SK-N-SH treated with all-trans-retinoic acid at 6 μM for 48 hours (cell line): ENCODE data around the gene SEC22A.

Source experiments
- ATAC-seq: fragments of 200-7000 bp; cut with Tn5 transposase; 3 replicates; pipeline ENCODE4 v1.9.1; 2020; ENCODE audit warnings: mild to moderate bottlenecking, moderate library complexity
- ARNTL ChIP-seq: fragments of 450-650 bp; formaldehyde crosslinking; IDR thresholded peaks from 2 replicates; pipeline ENCODE4 v1.5.0; 2020; ENCODE audit warnings: low read depth, mild to moderate bottlenecking, moderate library complexity, borderline replicate concordance
- BACH2 ChIP-seq: fragments of 250-450 bp; sonication (Bioruptor Pico); IDR thresholded peaks from 2 replicates; pipeline ENCODE4 v1.9.0; 2021; ENCODE audit warnings: mild to moderate bottlenecking, borderline replicate concordance
- CREB5 ChIP-seq: fragments of 250-450 bp; sonication (Bioruptor Pico); IDR thresholded peaks from 2 replicates; pipeline ENCODE4 v1.5.1; 2020; ENCODE audit warnings: low read depth, mild to moderate bottlenecking, moderate library complexity
- CSDC2 ChIP-seq: fragments of 250-450 bp; sonication (Bioruptor Pico); IDR thresholded peaks from 2 replicates; pipeline ENCODE4 v1.5.0; 2020; ENCODE audit warnings: mild to moderate bottlenecking, moderate library complexity
- CSRNP3 ChIP-seq: fragments of 250-450 bp; sonication (Bioruptor Pico); IDR thresholded peaks from 2 replicates; pipeline ENCODE4 v1.5.1; 2021; ENCODE audit warnings: mild to moderate bottlenecking, moderate library complexity
- ESRRG ChIP-seq: fragments of 250-450 bp; sonication (Bioruptor Pico); IDR thresholded peaks from 2 replicates; pipeline ENCODE4 v1.6.1; 2021; ENCODE audit warnings: mild to moderate bottlenecking
- GLIS3 ChIP-seq: fragments of 250-450 bp; sonication (Bioruptor Pico); IDR thresholded peaks from 2 replicates; pipeline ENCODE4 v1.5.0; 2020; ENCODE audit warnings: mild to moderate bottlenecking, moderate library complexity
- ISL1 ChIP-seq: fragments of 250-450 bp; sonication (Bioruptor Pico); IDR thresholded peaks from 2 replicates; pipeline ENCODE4 v2.1.2; 2022; ENCODE audit warnings: mild to moderate bottlenecking, moderate library complexity
- OSR1 ChIP-seq: fragments of 250-450 bp; sonication (Bioruptor Pico); IDR thresholded peaks from 2 replicates; pipeline ENCODE4 v1.8.0; 2022; ENCODE audit warnings: moderate library complexity, mild to moderate bottlenecking, inconsistent platforms
- PATZ1 ChIP-seq: fragments of 250-450 bp; sonication (Bioruptor Pico); IDR thresholded peaks from 2 replicates; pipeline ENCODE4 v1.8.0; 2020; ENCODE audit warnings: mild to moderate bottlenecking, moderate library complexity, borderline replicate concordance
- POU6F1 ChIP-seq: fragments of 250-450 bp; sonication (Bioruptor Pico); IDR thresholded peaks from 2 replicates; pipeline ENCODE4 v1.8.0; 2021; ENCODE audit warnings: low read depth, mild to moderate bottlenecking, moderate library complexity, borderline replicate concordance
- PPARA ChIP-seq: fragments of 250-450 bp; sonication (Bioruptor Pico); IDR thresholded peaks from 2 replicates; pipeline ENCODE4 v1.5.0; 2020; ENCODE audit warnings: mild to moderate bottlenecking, borderline replicate concordance
- RARB ChIP-seq: fragments of 250-450 bp; sonication (Bioruptor Pico); IDR thresholded peaks from 2 replicates; pipeline ENCODE4 v1.8.0; 2021; ENCODE audit warnings: mild to moderate bottlenecking, moderate library complexity
- SNAI2 ChIP-seq: fragments of 250-450 bp; sonication (Bioruptor Pico); IDR thresholded peaks from 2 replicates; pipeline ENCODE4 v1.5.0; 2020; ENCODE audit warnings: mild to moderate bottlenecking, moderate library complexity
- TCF4 ChIP-seq: fragments of 250-450 bp; sonication (Bioruptor Pico); IDR thresholded peaks from 2 replicates; pipeline ENCODE4 v1.8.0; 2021; ENCODE audit warnings: mild to moderate bottlenecking, moderate library complexity, borderline replicate concordance
- TOX ChIP-seq: fragments of 250-450 bp; sonication (Bioruptor Pico); IDR thresholded peaks from 2 replicates; pipeline ENCODE4 v1.8.0; 2021; ENCODE audit warnings: mild to moderate bottlenecking, moderate library complexity, borderline replicate concordance
- ZC3H10 ChIP-seq: fragments of 250-450 bp; sonication (Bioruptor Pico); IDR thresholded peaks from 2 replicates; pipeline ENCODE4 v1.5.1; 2021; ENCODE audit warnings: mild to moderate bottlenecking, moderate library complexity
- ZFP3 ChIP-seq: fragments of 250-450 bp; sonication (Bioruptor Pico); IDR thresholded peaks from 2 replicates; pipeline ENCODE4 v1.5.0; 2020; ENCODE audit warnings: mild to moderate bottlenecking, moderate library complexity
- ZFP30 ChIP-seq: fragments of 450-650 bp; formaldehyde crosslinking; IDR thresholded peaks from 2 replicates; pipeline ENCODE4 v1.5.0; 2022; ENCODE audit warnings: mild to moderate bottlenecking, moderate library complexity
- ZNF565 ChIP-seq: fragments of 450-650 bp; formaldehyde crosslinking; conservative IDR thresholded peaks from 2 replicates; pipeline ENCODE4 v1.5.0; 2020; ENCODE audit warnings: low read depth, mild to moderate bottlenecking, moderate library complexity
- ZNF70 ChIP-seq: fragments of 450-650 bp; formaldehyde crosslinking; IDR thresholded peaks from 2 replicates; pipeline ENCODE4 v1.5.0; 2020; ENCODE audit warnings: mild to moderate bottlenecking, moderate library complexity
- ZNF8 ChIP-seq: fragments of 450-650 bp; formaldehyde crosslinking; IDR thresholded peaks from 2 replicates; pipeline ENCODE4 v1.5.0; 2020; ENCODE audit warnings: mild to moderate bottlenecking, moderate library complexity

The SEC22A gene

GRCh38 chr3:123315271-123315595 lies 113.5 kb downstream of the SEC22A start:
- no peak for TF ChIP-seq ZFP3 (CRISPR knock-in tag)
- TF ChIP-seq TCF4 (CRISPR knock-in tag), result no peak
- no peak for TF ChIP-seq ZC3H10 (CRISPR knock-in tag)
- no peak for TF ChIP-seq CSRNP3 (CRISPR knock-in tag)
- no peak for TF ChIP-seq ARNTL
- TF ChIP-seq SNAI2 (CRISPR knock-in tag), result no peak

GRCh38 chr3:123317716-123318115 lies 116.0 kb downstream of the SEC22A start:
- TF ChIP-seq ZC3H10 (CRISPR knock-in tag) (no peak), POU6F1 (no peak), ZNF70 (CRISPR knock-in tag) (no peak), RARB (CRISPR knock-in tag) (no peak), OSR1 (CRISPR knock-in tag) (no peak), ISL1 (CRISPR knock-in tag) (no peak)
- TF ChIP-seq, all 23 proteins: peak for 0
- ATAC-seq, result no peak

More at GRCh38 chr3:123315271-123315595, 113.5 kb downstream of the SEC22A start:
- no peak for ATAC-seq

GRCh38 chr3:123318374-123318773 lies 116.6 kb downstream of the SEC22A start:
- ATAC-seq, result no peak
- no peak for TF ChIP-seq ARNTL
- TF ChIP-seq ZNF70 (CRISPR knock-in tag), result no peak
- TF ChIP-seq ESRRG (CRISPR knock-in tag), result no peak
- TF ChIP-seq ZC3H10 (CRISPR knock-in tag), result no peak
- no peak for TF ChIP-seq PATZ1
- no peak for TF ChIP-seq ZNF8 (CRISPR knock-in tag)
- TF ChIP-seq CREB5 (CRISPR knock-in tag), result no peak
- no peak for TF ChIP-seq CSDC2
- no peak for TF ChIP-seq ZFP30
- TF ChIP-seq POU6F1, result no peak
- TF ChIP-seq OSR1 (CRISPR knock-in tag), result no peak
- no peak for TF ChIP-seq SNAI2 (CRISPR knock-in tag)

GRCh38 chr3:123319760-123320159 lies 118.0 kb downstream of the SEC22A start:
- ATAC-seq, result no peak
- TF ChIP-seq ZFP3 (CRISPR knock-in tag) (no peak), CSDC2 (no peak), ZFP30 (no peak)

- ATAC-seq, result no peak
- no peak for TF ChIP-seq PPARA (CRISPR knock-in tag)
- TF ChIP-seq SNAI2 (CRISPR knock-in tag), result no peak
- TF ChIP-seq TCF4 (CRISPR knock-in tag), result no peak
- no peak for TF ChIP-seq CSRNP3 (CRISPR knock-in tag)
- no peak for TF ChIP-seq TOX (CRISPR knock-in tag)
- TF ChIP-seq CREB5 (CRISPR knock-in tag), result no peak
- TF ChIP-seq ZNF565, result no peak
- TF ChIP-seq BACH2 (CRISPR knock-in tag), result no peak
- no peak for TF ChIP-seq GLIS3
- no peak for TF ChIP-seq ESRRG (CRISPR knock-in tag)
- no peak for TF ChIP-seq ZNF8 (CRISPR knock-in tag)
- no peak for TF ChIP-seq ZFP30
- no peak for TF ChIP-seq POU6F1
- no peak for TF ChIP-seq ZFP3 (CRISPR knock-in tag)
Observed at GRCh38 chr3:123320221-123320620, 118.5 kb downstream of the SEC22A start.
